Iris pigment epithelial cell (primary cell): ENCODE data around the gene RIN3.

Source experiments
- DNase-seq: peaks from one replicate; pipeline ENCODE4 v3.0.0-alpha.2; 2011; ENCODE audit warnings: low read depth

RIN3 gene

DNA sequence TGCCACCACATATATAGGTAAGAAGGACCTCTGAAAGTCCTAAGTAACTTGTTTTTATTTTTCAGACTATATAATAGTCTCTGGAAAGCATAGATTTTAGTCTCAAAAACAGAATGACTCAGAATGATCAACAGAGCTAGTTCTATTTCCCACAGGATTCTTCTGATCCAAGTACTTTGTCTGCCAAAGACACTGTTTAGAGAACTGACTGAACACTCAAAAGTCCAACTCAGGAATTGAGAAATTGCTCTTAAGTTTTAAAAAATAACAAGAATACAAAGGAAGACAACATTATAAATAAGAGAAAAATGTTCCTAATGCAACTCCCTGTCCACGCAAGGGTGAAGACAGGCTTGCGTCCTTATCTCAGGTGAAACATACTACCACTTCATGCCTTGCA is 205.8 kb downstream of the RIN3 start:
- peak; percentile 28 for DNase-seq

DNA sequence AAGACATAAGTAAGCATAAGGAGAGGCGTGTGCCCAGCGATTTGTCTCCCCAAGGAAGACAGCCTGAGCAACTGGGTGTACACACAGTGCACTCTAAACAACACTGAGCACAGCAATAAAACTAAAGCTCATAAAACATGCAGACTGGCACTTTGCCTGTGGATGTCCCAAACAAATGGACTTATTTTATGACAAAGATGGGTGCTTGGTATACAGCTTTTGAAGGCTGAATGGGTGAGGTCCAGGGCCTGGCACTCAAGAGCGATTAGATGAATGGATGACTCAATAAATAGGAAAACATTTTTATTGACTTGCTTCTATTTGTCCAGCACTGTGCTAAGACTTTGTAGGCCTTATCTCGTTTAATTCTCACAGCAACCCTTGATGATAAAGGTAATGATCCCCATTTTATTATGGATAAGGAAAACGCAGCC is 206.3 kb downstream of the RIN3 start:
- no peak for DNase-seq

DNA sequence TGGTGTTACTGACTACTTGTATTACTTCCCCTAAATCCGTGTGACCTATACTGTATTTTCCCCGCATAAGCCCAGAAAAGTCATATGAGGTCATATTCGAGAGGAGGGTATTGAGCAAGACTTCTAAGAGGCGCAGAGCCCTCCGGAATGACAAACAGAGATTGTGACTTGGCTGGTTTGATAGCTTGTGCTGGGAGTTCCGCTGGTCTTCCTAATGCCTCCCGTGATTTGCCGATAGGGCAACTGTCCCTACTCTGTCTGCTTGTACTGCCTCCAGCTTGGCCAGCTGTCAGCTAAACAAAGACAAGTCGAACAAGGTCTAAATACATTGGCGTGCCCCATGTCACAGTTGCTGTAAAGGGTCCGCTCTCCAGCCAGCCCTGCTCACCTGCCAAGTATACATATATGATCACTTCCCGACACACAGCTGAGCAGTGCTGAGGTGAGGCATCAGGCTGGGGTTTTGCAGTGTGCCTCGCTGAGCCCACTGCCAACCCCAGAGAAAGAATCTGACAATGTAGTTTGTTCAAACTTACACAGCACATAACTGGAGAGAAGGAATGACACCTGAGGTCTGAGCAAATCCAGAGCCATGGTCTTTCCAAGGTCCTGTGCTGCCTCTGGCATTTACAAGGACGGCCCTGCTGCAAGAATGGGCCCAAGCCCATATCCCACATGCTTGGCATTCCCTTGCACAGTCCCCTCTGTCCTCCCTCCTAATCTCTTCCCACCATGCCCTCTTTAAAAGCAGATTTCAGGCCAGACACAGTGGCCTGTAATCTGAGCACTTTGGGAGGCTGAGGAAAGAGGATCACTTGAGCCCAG is 211.1 kb downstream of the RIN3 start:
- no peak for DNase-seq

DNA sequence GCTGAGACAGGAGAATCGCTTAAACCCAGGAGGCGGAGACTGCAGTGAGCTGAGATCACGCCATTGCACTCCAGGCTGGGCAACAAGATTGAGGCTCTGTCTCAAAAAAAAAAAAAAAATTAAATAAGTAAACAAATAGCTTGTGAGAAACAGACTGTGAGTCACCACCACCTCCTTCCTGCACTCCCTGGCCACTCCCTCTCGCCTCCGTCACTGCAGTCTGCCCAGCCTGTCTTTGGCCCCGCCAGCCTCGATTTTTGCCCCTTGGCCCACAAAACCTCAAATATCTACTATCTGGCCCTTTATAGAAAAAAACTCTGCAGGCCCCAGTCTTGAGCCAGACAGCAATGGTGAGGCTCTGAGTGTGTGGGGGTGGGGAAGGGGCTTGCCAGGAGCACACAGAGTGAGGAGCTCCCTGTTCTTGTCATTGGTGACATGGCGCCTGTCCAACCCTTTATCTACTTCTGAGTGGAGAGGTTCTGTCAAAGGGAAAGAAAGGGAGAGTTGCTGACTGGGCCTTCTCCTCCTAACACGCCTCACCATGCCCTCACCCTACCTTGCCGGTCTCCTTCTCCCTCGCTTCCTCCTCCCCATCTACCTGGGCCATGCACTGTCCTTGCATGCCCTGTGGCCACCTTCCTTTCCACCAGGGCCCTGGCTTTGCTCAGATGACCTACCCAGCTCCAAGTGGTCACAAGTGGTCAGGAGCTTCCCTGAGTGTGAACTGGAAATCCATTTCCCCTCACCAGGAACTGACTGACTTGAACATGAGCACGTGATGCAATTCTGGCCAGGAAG is 212.8 kb downstream of the RIN3 start:
- DNase-seq, result peak; percentile 97

DNA sequence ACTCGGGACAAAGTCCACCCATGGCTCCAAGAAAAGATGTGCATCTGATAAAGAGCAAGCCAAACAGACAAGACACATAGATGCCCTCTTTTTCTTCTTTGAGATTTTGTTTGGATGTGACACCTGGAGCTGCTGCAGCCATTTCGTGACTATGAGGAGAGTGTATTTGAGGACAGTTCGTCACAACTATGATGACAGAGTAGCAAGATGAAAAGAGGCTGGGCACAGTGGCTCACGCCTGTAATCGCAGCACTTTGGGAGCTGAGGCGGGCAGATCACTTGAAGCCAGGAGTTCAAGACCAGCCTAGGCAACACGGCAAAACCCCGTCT is 213.3 kb downstream of the RIN3 start:
- no peak for DNase-seq

DNA sequence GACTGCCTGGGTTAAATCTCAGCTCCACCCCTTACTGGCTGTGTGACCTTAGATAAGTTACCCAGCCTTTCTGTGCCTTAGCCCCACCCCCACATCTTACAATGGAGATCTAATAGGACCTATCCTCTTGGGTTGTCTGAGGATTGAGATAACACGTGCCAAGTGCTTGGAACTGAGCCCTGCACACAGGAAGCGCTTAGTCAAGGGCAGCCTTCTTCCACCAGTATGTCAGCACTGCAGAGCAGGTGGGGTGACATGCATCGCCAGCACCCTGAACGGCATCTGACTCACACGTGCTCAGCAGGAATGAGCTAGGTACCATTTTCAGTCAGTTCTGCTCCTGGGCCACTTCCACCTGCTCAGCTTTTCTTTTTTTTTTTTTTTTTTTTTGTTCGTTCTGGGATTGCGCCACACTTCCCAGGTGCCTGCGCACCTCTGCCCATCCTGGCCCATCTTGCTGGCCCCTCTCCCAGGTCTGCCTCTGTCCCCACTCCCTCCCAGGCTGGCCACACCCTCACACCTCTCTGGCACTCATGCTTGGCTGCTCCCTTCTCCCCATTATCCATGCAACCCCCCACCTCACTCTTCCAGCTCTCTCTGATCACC is 215.3 kb downstream of the RIN3 start:
- peak; percentile 81 for DNase-seq

DNA sequence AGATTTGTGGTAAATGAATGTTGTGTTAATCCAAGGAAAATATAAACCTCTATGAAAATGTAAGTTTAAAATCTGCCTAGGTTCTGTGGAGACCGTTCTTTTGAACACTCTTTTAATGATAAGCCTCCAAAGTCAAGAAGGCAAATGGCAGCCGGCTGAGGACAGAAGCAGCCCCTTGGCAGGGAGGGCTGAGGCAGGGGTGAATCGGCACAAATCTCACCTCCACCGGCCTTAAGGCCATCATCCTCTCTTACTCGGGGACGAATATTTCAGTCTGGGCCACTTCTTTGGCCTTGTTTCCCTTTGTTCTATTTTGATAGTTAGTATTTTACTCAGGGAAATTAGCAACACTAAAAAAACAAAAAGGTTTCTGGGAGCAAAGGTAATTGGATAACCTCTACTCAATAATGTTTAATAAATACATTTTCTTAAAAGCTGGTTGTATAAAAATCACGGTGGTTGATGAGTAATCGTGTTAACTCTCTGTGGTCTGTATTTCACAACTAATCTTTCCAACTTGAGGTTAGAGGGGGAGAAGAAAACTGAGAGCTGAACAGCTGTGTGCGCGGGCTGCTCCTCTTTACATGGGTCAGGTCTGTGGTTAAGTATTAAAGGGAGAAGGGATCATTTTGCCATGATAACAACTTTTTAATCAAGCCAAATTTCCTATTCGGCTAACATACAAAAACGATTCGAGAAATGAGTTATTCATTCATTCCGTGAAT is 216.2 kb downstream of the RIN3 start:
- peak; percentile 97 for DNase-seq

DNA sequence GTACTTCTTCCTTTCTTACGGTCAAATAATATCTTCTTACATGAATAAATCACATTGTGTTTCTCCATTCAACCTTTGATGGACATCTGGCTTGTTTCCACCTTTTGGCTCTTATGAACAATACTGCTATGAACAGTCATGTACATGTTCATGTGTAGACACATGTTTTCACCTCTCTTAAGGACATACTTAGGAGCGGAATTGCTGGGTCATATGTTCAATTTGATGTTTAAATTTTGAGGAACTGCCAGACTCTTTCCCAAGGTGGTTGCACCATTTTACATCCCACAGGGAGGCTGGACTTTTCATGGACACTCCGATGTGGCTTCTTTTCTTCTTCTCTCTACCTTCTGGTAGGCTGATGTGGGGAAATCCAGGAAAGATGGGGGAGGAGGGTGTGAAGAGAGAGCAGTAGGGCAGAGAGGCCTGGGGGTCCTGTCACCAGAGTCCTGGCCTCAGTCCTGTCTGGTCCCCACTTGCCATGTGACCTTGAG is 218.1 kb downstream of the RIN3 start:
- no peak for DNase-seq

DNA sequence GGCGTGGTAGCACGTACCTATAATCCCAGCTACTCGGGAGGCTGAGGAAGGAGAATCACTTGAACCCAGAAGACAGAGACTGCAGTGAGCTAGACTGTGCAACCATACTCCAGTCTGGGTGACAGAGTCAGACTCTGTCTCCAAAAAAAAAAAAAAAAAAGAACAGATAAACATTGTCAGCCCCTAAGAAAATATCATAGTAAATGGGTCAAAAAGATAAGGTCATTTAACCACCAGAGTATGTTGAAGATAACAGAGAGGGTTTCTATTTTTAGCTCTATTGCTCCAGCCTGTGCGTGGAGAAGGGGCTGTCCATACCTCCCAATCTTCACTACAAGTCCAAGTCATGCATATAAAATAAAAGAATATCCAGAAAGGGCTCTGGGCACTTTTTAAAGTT is 219.4 kb downstream of the RIN3 start:
- DNase-seq, result no peak

DNA sequence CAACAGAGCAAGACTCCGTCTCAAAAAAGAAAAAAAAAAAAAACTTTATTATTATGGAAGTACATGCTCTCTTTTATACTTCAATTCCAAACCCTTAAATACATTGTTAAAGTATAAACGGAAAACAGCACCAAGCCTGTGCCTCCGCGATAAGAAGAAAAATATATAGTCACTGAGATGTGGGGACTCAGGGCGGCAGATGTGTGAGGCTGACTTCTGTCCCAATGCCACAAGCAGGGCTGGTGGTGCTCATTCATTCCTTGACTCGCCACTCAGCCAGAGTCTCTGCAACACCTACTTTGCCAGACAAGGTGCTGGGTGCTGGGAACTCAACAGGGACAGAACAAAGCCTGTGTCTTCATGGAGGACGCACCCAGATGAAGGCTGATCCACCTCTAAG is 221.0 kb downstream of the RIN3 start:
- DNase-seq, result no peak

DNA sequence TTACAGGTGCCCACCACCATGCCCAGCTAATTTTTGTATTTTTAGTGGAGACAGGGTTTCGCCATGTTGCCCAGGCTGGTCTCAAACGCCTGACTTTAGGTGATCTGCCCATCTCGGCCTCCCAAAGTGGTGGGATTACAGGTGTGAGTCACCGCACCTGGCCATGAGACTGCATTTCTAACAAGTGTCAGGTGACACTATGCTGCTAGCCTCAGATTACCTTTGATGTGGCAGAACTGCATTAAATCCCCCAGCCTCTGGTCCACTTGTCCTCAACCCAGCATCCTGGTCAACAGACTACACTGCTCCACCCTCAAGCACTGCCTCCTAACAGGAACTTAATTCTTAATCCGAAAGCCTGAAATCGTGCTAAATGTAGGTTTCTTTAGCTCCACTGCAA is 221.8 kb downstream of the RIN3 start:
- no peak for DNase-seq

DNA sequence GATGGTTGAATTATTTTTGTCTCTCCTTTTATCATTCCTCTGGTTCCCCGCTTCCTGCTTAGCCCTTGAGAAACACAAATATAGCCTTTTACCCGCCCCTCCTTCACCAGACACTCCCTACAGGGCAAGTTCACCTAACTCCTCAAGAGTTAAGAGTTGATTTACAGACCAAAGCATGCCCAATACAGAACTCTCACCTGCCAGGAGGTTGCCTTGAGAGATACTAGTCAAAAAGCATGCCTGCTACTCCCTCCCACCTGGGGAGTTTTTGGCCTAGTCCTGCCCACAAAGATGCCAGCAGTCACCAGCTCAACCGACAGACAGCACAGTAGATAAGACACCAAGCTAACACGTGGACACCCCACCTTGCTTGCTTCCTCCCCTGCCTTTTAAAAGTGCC is 223.6 kb downstream of the RIN3 start:
- no peak for DNase-seq

DNA sequence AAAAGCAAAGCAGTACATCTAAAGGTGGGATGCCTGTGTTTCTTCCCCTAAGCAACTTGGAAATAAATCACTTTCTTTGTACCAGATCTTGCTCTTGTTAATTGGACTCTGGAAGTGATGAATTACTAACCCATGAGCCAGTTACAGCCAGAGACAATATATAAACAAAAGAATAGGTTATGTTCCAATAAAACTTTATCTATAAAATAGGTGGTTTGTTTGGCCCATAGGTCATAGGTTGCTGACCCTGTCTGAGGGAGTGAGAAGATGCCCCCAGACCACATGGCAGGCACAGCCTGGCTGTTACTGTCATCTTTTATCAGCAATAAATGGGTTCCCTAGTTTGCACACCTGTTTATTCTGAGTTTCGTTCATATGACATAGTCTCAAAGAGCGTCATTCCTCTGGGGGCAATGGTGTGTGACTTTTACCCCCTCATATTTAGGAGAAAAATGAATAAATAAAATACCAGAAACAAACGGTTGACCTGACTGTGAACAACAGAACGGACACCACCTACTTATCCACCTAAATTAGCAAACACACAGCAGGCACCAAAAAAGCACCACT is 224.1 kb downstream of the RIN3 start:
- DNase-seq, result no peak
